GM19043 (cell line): Measurements from ENCODE around the gene SKI.

Experiments
- ATAC-seq: cut with Tn5 transposase; IDR thresholded peaks from one replicate; pipeline ENCODE4 v1.9.1; 2021; ENCODE audit warnings: low read depth; ENCODE audit not compliant: unreplicated experiment

The SKI gene

GRCh38 chr1:2302292-2302925 is 74.3 kb downstream of the SKI start:
- no peak for ATAC-seq

- no peak for ATAC-seq
Measured at GRCh38 chr1:2303016-2303775, 75.1 kb downstream of the SKI start.

GRCh38 chr1:2303781-2304180 is 75.7 kb downstream of the SKI start:
- no peak for ATAC-seq

- ATAC-seq: no peak
Measured at GRCh38 chr1:2304282-2304681, 76.2 kb downstream of the SKI start.

GRCh38 chr1:2304921-2305681 is 77.0 kb downstream of the SKI start:
- ATAC-seq: no peak

GRCh38 chr1:2306151-2306978 is 78.2 kb downstream of the SKI start:
- ATAC-seq: no peak

- no peak for ATAC-seq
Measured at GRCh38 chr1:2307064-2307605, 79.0 kb downstream of the SKI start.

GRCh38 chr1:2307972-2308371 is 79.9 kb downstream of the SKI start:
- ATAC-seq: no peak

GRCh38 chr1:2308844-2309243 is 80.7 kb downstream of the SKI start:
- no peak for ATAC-seq

- ATAC-seq: no peak
Measured at GRCh38 chr1:2310332-2311183, 82.4 kb downstream of the SKI start.

GRCh38 chr1:2311184-2312032 is 83.3 kb downstream of the SKI start:
- ATAC-seq: peak; percentile 51

GRCh38 chr1:2312160-2312514 is 84.0 kb downstream of the SKI start:
- no peak for ATAC-seq

- ATAC-seq: no peak
Measured at GRCh38 chr1:2312515-2313301, 84.6 kb downstream of the SKI start.

- ATAC-seq: no peak
Measured at GRCh38 chr1:2313651-2314261, 85.6 kb downstream of the SKI start.

GRCh38 chr1:2314273-2314802 is 86.2 kb downstream of the SKI start:
- no peak for ATAC-seq

GRCh38 chr1:2314803-2315673 is 86.9 kb downstream of the SKI start:
- no peak for ATAC-seq
